ENCODE results near the gene COL5A2.

The COL5A2 gene

DNA sequence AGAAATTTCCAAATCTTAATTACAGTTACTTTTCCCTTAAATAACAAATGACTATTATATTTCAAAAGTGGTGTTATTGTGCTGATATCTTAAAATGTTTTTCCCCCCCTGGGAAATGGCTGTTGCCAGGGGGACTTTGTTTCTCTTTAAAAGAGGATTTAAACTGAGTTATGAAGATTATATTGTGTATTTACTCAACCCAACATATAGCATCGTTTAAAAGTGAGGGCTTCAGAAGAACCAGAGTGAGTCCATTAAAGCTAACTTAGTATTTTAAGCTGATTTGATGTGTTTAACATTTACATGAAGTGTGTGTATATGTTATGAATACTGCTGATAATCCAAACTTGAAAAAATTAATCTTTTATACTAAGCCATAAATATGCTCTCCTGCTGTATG is 81.6 kb downstream of the COL5A2 start:
- no peak for DNase-seq (ENCODE audit: low read depth in 2 of 2)

DNA sequence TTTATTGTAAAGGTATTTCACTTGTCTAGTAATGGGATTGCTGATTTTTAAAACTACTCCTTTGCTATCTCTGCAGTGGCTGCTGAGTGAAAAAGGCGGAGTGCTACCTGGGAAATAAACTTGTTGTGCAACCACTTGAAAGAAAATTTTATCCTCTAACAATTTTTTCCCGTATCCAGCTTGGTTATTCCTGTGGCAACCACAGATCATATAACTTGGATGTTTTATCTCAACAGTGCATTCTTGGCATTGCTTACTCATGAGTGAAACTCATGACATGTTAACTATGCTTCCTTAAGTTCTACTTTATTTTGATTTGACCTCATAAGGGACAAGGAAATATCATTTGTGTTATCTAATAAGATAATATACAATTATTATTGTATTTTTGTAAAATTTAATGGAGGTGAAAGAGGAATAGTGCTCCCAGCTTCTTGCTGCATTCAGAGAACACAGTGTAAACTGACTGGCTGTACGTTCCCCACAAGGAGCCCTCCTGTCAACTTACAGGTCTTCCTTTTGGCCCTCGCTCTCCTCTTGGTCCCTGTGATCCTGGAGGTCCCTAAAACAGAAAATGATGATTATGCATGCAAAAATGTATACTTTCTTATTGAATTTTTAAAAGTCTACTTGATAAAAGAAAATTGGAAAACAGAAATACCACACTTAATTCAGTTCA is 82.7 kb downstream of the COL5A2 start:
- no peak for DNase-seq (ENCODE audit: low read depth in 2 of 2)

DNA sequence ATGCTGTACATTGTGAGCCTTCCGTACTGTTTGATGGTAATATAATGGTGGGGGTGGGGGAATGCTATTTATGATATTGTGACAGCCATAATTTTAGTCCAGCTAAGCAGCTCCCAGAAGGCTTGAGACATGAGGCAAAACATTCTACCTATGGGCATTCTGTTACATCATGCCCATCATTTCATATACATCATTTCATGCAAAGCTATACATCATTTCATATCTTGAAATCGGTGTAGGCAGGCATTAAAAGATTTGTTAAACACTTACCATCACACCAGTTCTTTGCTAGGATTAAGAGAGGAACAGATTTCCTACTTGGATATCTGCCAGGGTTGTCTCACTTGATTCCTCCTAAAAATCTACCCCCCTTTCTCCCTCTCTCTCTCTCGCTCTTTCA is 84.5 kb downstream of the COL5A2 start:
- DNase-seq (ENCODE audit: low read depth in 2 of 2) = no peak

DNA sequence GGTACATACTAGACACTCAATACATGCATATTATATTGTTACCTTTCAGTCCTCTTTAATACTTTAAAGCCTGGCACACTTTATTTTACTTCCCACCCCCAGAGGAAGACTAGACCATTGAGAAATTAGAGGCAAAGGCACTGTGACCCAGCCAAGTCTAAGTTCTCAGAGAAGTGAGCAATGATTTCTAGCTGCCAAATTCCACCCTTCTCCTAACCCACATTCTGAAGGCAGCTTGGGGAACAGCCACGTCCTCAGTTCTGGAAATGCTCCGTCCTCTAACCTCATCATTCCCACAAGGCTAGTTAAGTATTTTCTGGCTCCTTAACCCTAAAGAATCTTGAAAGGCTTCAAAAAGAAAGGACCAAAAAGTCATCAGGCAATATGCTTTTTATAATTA is 86.6 kb downstream of the COL5A2 start:
- no peak for DNase-seq (ENCODE audit: low read depth in 2 of 2)

DNA sequence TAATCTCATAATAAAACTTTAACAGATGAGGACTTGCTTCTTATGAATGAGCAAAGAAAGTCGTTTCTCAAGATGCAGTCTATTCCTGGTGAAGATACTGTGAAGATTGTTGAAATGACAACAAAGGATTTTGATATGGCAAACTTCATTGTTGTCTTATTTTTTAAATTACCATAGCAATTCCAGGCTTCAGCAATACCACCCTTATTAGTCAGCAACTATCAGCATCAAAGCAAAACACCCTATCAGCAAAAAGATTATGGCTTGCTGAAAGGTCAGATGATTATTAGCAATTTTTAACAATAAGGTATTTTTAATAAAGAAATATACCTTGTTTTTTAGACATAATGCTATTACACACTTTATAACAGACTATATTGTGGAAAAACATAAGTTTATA is 88.3 kb downstream of the COL5A2 start:
- DNase-seq (ENCODE audit: low read depth in 2 of 2) = no peak

DNA sequence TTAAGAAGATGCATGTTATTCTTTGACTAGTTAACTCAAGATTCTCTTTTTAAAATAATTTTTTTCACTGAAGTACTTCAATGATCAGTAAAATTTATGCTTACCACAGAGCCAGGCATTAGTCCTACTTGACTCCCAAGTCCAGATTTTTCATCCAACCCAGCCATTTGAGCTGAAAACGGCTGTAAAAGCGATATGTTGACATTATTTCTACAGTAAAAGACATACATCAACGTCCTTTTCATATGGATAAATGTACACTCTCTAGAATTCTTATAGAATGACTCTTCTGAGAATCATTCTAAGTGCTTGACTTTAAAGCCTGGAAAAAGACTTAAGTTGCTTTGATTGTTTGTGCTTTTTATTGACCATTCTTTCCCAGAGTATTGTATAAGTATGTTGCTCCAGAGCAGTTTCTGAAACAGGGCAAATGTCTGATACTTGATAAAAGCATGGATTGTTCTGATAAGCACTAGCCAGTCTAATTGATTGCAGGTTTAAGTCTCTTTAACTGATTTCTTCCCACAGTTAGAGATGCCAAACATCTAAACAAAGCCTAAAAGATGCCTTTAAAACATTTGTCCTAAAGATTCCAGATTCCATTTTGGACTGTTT is 90.9 kb downstream of the COL5A2 start:
- DNase-seq (ENCODE audit: low read depth in 2 of 2) = no peak

DNA sequence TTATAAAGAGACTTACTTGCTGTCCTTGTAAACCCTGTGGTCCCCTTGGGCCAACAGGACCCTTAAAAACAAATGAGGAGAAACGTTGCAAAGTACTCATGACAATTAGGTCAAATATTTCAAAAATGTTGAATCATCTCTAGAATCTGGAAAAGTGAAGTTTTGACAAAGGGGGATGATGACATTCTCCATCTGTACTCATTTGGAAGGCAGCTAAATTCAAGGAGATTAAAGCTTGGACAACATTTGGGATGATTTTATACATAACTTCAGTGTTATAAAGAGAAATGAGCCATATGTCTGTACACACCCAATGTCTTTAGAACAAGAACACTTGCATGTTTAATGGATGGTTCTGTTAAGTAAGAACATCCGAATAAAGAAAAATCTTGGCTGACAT is 92.9 kb downstream of the COL5A2 start:
- DNase-seq (ENCODE audit: low read depth in 2 of 2) = no peak

DNA sequence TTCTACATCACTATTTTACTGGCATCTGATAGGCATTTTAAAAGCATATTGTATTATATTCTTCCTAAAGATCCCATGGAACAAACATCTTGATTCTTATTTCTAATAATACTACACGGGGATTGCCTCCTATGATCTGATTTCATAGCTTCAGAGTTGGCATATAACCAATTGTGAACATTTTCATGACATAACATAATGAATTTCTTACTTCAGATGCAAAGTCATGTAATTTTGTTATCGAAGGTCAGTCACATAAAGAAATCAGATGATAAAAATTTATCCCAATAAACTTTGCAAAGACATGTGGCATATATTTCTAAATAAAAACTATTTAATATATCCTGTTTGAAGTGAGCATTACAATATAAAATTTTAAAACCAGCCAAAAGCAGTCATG is 93.3 kb downstream of the COL5A2 start:
- no peak for DNase-seq (ENCODE audit: low read depth in 2 of 2)

DNA sequence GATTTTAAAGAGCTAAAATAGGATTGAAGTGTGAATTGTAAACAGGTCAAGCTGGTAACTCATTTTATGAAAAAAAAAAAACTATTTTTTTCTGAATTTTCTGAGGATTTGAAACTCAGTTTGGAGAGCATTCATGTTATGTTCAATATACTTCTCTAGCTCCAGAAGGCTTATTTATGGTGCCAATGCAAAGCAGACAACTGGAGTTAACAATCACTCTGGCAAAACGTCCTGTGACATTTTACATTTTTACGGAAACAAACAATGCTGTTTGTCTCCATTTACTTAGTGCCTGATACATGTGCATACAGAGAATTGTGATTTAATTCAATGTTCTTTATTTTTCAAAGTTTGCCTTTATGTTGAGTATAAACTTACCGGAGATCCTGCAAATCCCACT is 96.0 kb downstream of the COL5A2 start:
- no peak for DNase-seq (ENCODE audit: low read depth in 2 of 2)

DNA sequence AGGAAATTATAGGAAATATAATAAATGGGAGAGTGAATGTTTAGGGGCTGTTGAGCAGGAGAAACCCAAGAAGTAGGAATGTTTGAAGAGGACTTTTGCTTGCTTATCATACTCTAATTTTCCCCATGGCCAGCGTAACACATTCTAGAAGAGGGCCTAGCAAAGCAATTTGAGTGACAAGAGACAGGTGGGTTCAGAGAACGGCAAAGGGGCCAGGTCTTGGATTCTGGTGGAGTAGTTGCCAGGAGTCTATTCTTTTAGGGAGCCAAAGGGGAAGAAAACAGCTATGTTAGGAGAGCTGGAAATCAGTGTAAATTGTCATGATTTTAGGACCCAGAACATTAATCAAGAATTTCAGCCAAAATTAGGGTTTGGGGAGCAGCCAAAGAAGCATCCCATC is 96.5 kb downstream of the COL5A2 start:
- no peak for DNase-seq (ENCODE audit: low read depth in 2 of 2)

DNA sequence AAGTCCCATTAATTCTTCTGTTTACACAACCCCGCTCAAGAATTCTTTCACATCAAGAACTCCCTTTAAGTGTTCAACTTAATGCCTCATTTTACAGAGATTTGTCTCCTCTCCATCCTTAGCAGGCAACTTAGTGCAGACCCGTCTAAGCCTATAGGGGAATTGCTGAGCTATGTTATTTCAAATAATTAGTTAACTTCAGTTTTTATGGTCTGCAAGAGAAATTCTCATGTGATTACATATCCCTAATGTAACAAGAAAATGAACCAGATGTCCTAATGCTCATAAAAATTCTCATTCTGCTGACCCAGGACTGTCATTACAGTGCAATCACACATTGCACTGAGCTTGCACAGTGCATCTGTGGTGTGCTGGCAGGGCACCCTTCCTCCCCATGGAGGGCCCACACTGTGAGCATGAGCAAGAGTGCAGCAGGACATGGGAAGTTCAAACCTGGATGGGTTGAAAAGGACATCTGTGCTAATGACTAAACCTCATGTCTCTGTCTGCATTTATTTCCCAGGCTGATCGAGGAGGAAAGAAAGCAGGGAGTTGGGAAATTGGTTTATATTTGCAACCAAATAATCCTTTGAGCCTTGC is 97.1 kb downstream of the COL5A2 start:
- no peak for DNase-seq (ENCODE audit: low read depth in 2 of 2)

DNA sequence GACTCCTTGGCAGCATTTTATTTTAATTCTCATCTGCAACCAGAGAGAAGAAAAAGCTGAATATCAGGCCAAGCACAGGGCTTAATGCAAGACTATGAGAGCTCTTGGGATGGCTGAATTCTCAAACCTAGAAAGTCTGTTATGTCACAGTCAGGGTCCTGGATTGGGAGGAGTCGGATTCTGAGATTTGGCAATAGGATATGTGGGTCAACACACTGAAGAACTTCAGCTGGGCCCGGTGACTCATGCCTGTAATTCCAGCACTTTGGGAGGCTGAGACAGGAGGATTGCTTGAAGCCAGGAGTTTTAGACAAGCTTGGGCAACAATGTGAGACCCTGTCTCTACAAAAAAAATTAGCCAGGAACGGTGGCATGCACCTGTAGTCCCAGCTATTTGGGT is 103.0 kb downstream of the COL5A2 start:
- no peak for DNase-seq (ENCODE audit: low read depth in 2 of 2)

DNA sequence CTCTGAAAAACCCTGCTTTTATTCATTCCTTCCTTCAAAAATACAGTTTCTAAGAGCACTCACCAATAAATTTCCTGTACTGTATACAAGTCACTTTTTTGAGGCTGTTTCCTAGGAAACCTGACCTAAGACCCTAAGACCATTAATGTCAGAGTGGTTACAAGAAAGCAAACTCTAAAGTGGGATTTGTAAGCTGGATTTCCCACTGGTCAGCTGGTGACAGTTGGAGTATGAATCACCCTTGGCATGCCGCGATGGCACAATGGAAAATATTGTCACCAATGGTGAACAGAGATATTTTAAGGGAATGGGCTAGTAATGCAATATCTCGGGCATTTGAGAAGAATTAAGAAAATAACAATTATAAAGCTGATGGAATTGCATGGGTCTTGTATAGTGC is 103.4 kb downstream of the COL5A2 start:
- DNase-seq (ENCODE audit: low read depth in 2 of 2) = no peak

DNA sequence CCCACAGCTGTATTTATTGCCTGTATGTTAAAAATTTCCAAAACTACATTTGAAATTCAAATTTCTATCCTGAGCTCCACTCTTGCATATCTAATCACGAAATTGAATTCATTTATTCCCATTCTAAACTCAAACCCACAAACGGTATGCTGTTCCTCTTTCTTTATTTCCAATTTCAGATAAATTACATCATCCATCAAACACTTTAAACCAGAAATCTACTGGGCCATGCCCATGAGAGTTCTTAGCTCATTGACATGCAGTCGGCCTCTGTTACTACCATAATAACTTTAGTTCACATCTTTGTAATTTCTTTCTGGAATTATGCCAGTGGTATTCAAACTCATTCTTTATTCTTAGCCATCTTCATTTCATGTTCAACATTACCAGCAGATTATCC is 105.1 kb downstream of the COL5A2 start:
- no peak for DNase-seq (ENCODE audit: low read depth in 2 of 2)

DNA sequence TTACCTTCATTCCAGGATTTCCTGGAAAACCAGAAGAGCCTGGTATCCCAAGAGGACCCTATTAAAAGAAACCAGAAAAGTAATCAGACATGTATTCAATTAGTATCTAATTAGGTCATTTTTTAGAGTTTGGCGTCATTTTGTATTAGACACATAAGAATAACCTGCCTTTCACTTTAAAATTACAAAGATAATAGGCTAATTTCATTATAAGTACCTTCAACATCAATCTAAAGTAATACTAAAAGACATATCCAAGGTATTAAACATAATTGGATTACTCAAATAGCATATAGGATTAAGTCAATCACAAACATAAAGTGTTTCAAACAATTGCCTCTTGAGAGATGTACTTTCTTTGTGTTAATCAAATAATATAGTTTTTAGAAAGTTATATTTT is 107.5 kb downstream of the COL5A2 start:
- no peak for DNase-seq (ENCODE audit: low read depth in 2 of 2)

DNA sequence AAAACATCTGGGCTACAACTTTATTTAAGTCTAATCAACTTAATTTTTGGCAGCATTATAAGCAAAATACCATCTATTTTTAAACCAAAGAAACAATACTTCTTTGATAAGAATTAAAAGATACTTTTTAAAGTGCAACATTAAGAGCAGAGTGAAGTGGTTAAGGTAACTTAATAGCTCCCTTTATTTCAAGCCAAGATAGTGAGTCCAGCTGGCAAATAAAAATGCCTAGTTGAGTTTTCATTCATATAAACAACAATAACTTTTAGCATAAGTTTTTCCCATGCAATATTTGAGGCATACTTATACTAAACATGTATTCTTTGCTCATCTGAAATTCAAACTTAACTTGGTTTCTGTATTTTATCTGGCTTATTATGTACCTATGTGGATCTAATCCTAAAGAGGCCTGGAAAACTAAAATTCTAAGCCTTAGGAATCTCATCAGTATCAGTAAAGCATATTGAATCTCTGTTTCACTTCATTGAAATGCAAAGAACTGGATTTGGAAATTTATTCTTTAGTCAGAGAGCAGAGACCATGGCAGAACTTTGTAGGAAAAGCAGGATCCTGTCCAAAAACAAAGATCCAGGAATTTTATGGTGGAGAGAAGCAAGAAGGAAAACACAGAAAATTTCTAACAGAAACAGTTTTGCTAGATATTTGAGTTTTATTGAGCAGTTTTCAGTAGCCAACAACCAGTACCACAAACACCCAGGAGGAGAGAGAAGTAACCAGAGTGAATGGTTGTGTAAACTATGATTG is 109.5 kb downstream of the COL5A2 start:
- DNase-seq (ENCODE audit: low read depth in 2 of 2) = no peak

DNA sequence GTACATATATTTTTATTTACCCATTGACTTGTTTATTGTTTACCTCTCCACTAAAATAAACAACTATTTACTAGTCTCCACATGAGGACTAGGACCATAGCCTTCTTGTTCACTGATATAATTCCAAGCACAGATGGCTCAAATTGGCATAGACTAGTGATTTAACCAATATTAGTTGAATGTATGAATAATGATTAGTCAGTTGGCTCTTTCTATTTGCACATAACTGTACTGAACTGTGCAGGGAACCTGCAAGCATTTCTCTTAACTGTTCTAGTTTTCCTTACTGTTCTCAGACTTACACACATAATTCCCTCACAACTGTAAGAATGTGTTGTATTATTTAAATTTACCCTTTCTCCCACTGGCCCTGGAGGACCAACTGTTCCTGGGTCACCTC is 113.5 kb downstream of the COL5A2 start:
- no peak for DNase-seq (ENCODE audit: low read depth in 2 of 2)

DNA sequence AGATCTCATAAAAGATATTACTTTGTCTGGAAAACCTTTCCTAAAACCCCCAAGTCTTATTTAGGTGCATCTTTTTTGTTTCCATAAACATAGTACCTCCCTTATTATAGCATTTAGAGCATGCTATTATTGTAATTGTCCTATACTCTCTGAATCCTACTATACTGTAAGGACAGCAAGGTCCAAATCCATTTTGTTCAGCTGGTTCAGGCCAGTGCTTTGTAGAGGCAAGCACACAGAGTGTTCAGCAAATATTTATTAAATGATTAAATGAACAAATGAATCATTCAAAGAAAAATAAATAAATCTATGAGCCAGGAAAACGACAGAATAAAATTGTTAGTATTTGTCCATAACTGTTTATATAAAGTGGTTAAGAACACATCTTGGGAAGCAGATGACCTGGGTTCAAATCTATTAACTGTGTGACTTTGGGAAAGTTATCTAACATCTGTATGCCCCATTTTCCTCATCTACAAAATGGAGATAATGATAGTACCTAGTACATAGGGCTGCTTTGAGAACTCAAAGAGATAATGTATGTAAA is 119.4 kb downstream of the COL5A2 start:
- DNase-seq (ENCODE audit: low read depth in 2 of 2) = no peak

DNA sequence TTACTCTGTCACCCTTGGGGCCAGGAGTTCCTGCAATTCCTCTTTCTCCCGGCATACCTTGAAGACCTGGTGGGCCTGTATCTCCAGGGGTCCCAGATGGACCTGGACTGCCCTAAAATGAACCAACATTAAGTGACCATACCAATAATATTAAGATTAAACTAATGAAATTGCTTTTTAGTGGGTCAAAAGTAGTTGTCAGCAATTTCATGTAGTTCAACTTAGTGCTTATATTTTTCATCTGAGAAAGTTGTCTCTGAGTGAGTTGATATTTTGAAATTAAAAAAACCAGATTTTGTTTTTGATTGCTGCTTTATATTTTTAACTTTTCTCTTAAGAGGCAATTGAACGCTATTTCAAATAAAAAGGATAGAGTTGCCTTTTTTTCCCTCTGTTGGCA is 122.2 kb downstream of the COL5A2 start:
- DNase-seq (ENCODE audit: low read depth in 2 of 2) = no peak

DNA sequence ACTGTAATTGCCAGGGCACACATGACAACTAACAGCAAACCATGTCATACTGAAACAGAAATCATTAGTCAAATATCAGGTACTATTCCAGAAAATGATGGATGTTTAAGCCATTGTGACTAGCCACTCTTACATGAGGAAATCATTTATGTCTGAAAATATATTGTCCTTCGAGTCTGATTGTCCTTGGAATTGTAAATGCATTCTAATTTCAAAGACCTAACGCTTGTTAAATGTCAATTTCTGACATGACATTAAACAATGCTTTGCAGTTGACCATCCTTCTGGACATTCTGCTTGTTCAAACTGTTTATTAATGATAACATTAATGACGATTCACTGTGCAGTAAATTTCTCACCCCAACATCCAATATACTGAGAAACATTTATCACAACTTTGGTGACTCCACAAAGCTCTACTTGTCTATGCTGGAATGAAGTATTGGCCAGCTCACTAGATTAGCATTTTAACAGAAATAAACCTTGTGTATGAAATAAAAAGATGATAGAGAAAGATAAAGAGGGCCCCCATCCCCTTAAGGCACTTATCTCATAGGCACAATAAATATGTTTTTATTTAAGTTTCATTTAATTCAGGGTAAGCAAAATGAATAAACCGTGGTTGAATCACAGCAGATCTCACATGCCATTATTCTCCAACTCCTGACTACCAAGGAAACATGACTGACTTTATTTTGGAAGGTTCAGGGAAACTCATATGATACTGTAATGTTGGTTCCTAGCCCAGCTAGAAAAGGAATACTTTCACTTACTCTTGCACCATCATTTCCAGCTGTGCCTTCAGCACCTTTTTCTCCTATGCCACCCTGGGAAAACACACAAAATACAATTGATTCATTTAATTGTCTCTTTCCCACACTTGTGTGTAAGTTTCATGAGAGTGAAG is 123.1 kb downstream of the COL5A2 start:
- DNase-seq (ENCODE audit: low read depth in 2 of 2) = no peak

DNA sequence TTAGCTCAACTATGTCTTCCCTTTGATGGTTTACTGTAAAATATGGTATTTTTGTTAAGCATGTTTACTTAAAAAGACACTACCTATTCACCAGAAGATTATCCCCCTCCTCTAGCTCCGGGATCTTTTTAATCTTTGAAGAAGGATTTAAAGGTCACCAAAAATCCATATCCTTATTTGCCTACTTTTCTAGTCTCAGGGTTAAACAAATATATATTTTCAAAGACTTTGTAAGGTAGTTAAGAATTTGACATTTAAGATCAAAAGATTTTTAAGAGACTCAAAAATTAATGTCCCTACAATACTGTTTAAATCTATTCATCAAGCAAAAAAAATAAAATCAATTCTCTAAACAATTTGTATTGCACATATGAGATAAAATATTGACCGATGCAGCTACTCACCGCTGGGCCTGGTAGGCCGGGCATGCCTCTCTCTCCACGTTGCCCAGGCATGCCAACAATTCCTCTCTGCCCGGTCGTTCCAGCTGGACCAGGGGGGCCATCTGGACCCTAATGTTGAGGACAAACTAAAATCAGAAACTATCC is 129.3 kb downstream of the COL5A2 start:
- no peak for DNase-seq (ENCODE audit: low read depth in 2 of 2)

Measured in stimulated activated CD8-positive, alpha-beta memory T cell treated with anti-CD3 and anti-CD28 coated beads, Interleukin-15, amount 100 ng/mL, for 48 hours (primary cell).